GM06990 (cell line): Measurements from ENCODE around the gene ZYX.

Experiments
- DNase-seq: peaks from one replicate; pipeline ENCODE4 v3.0.0-alpha.2; 2011; ENCODE audit not compliant: insufficient read length; ENCODE audit errors: extremely low read depth
- H3K27me3 ChIP-seq: replicated peaks from 2 replicates; pipeline ENCODE4 v1.6.0; 2011; ENCODE audit warnings: low read length; ENCODE audit not compliant: control insufficient read depth, insufficient read depth
- H3K36me3 ChIP-seq: 2 replicates; pipeline ENCODE4 v1.5.1; 2011; ENCODE audit warnings: low read length; ENCODE audit not compliant: control insufficient read depth, insufficient read depth
- H3K4me3 ChIP-seq: replicated peaks from 2 replicates; pipeline ENCODE4 v1.5.1; 2011; ENCODE audit warnings: low read depth, mild to moderate bottlenecking, control low read depth, low read length
- TF ChIP-seq, protein P1 (sequence below): IDR thresholded peaks from 2 replicates; pipeline ENCODE4 v1.5.1; 2011; ENCODE audit warnings: low read length, control low read depth, mild to moderate bottlenecking, inconsistent platforms; ENCODE audit not compliant: insufficient read depth, poor library complexity, severe bottlenecking

Gene ZYX

DNA sequence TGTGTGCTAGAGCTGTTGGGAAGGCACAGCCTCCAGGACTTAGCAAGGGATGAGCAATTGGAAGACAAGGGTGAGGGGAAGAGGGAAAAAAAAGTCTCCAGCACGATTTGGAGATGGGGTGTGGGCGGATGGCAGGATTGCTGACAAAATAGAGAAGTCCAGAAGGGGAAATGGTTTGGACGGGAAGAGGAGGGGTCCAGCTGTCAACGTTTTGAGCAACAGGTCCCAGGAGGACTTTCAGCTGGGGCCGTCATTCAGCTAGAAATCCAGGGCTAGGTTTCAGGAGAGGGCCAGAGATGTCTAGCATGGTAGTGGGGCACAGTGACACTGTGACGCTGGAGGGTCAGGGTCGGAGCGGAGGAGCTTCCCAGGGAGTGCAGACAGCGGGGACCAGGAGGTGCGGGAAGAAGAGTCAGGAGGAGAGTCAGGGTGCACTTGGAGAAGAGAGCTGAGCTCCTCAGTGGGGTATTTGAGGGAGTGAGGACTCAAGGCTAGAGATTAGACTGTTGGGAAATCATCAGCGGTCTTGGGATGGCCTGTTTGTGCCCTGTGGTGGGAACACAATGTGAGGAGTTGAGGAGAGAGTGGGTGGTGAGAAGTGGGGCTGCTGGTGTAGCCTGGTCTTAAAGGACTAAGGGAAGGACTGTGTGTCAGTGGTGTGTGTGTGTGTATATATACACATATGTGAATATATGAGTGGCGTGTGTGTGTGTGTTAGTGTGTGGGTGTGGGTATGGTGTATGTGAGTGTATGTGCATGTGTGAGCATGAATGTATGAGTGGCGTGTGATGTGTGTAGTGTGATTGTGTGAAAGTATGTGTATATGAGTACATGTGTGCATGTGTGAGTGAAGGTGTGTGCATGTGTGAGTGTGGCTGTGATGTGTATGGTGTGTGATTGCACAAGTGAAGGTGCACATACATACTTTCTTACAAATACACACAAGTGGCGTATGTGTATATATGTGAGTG, 3.8 kb downstream of the ZYX start:
- H3K36me3 ChIP-seq, result peaks cover 25% of the 10 kb centered on the region
- no peaks in the 10 kb centered on the region for H3K27me3 ChIP-seq
- TF ChIP-seq, protein P1, sequence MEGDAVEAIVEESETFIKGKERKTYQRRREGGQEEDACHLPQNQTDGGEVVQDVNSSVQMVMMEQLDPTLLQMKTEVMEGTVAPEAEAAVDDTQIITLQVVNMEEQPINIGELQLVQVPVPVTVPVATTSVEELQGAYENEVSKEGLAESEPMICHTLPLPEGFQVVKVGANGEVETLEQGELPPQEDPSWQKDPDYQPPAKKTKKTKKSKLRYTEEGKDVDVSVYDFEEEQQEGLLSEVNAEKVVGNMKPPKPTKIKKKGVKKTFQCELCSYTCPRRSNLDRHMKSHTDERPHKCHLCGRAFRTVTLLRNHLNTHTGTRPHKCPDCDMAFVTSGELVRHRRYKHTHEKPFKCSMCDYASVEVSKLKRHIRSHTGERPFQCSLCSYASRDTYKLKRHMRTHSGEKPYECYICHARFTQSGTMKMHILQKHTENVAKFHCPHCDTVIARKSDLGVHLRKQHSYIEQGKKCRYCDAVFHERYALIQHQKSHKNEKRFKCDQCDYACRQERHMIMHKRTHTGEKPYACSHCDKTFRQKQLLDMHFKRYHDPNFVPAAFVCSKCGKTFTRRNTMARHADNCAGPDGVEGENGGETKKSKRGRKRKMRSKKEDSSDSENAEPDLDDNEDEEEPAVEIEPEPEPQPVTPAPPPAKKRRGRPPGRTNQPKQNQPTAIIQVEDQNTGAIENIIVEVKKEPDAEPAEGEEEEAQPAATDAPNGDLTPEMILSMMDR, result no peak
- no peak for DNase-seq
- no peak overlapping the region for H3K4me3 ChIP-seq

DNA sequence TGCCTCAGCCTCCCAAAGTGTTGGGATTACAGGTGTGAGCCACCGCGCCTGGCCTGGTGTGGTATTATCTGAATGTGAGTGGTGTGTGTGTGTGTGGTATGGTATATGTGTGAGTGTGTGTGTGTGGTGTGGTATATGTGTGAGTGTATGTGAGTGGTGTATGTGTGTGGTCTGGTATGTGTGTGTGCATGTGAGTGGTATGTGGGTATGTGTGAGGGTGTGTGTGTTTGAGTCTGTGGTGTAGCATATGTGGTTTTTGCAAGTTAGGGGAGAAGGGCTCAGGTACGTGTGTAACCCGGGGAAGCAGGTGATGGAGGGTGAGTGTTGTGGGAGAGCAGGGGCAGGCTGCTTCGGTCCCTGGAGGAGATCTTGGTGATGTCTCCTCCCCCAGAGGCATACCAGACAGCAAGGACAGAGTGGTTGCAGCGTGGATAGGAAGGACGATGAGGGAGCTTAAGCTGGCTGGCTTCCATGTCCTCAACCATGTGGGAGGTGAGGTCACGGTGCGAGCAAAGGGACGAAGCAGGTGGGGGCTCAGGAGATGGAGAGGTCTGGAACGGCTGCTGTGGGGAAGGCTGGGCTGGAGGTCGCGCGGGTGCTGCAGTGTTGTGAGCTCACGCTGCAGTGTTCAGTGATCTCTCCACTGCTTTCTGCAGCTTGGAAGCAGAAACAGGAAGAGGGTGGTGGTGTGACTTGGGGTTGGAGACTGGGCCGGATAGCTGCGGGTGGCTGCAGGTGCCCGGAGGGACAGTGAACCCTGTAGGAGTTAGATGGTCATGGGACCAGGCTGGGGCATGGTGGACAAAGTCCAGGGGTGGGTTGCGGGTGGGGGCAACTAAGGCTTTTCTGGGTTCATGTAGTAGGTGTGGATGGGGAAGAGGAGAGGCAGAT, 5.0 kb downstream of the ZYX start:
- peaks cover 32% of the 10 kb centered on the region for H3K36me3 ChIP-seq
- no peaks in the 10 kb centered on the region for H3K27me3 ChIP-seq
- TF ChIP-seq, protein P1, result no peak
- no peak for DNase-seq
- no peak overlapping the region for H3K4me3 ChIP-seq

DNA sequence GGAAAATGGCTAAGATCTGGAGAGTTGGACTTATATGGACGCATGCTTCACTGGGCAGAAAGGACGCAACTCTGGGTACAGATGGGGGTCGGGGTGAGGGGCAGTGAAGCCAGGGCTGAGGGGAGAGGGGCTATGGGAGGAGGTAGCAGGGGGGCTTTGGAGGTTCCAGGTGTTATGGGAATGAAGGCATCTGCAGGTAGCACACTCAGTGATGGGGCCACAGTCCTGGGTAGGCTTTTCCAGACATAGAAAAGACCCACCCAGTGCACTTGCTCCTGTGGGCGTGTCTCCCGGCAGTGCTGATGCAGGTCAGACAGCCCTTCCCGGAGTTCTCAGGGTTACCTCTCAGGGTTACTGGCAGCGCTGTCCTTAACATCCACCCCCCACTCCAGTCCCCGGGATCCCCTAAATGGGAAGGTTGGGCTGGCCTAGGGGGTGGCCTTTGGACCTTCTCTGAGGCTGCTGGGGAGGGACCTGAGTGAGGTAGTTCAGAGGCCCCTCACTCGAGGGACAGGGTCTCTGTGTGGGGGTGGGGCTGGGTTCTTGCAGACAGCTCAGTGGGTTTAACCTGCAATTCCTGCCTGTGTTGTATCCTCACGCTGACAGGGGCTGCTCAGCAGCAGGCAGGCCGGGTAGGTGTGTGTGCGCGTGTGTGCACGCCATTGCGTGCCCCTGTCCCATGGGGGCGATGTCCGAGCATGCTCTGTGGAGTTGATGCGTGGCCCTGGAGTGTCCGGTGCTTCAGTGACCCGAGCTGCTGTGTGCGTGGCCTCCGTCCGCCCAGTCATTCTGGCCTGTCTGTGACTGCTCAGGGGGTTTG, 6.2 kb downstream of the ZYX start:
- Histone ChIP-seq H3K36me3 (peaks cover 35% of the 10 kb centered on the region), H3K27me3 (no peaks in the 10 kb centered on the region), H3K4me3 (no peak overlapping the region)
- TF ChIP-seq, protein P1, result peak; percentile 17
- no peak for DNase-seq

DNA sequence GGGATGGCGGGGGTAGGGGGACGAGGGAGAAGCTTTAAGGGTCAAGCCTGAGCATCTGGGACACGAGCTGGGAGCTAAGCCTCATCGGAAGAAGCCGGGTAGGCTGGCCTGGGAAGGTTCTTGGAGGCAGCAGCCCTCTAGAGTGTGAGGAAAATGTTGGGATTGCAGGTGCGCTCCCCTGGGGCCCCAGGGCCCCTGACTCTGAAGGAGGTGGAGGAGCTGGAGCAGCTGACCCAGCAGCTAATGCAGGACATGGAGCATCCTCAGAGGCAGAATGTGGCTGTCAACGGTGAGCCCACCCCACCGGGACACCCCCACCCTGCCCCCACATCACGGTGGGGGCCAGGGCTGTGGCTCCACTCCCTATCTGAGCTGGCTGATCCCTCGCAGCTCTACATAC, 6.9 kb downstream of the ZYX start:
- no peak for DNase-seq

More for the DNA sequence above, 6.9 kb downstream of the ZYX start:
- Histone ChIP-seq H3K4me3 (no peak overlapping the region), H3K36me3 (peaks cover 37% of the 10 kb centered on the region), H3K27me3 (no peaks in the 10 kb centered on the region)
- TF ChIP-seq, protein P1, result no peak
